GM12878 (cell line): Measurements from ENCODE around the gene FBLN7. TPM values are rescaled to one million over a fixed set of nuclear protein-coding genes. Genes with fewer than 3 reads are reported as not detected.

Source experiments
- ATAC-seq: fragments of 200-7000 bp; cut with Tn5 transposase; 3 replicates; pipeline ENCODE4 v1.9.1; 2020; ENCODE audit warnings: mild to moderate bottlenecking, moderate library complexity
- BruUV-seq: library from RNA; stranded (reverse); fragments of 400-500 nt; replicated peaks from 2 replicates; lab custom pipeline; 2021; lab: Mats Ljungman, UMichigan
- CTCF ChIA-PET: fragments of 300-600 bp; sonication (Branson Sonifier 250); formaldehyde crosslinking; extraction: SDS; loops from one replicate; lab custom pipeline; 2021; ENCODE audit warnings: inconsistent platforms; lab: Yijun Ruan, JAX
- POLR2A ChIA-PET: fragments of 350-600 bp; formaldehyde crosslinking; extraction: SDS; loops from one replicate; lab custom pipeline; 2021; ENCODE audit warnings: inconsistent platforms; lab: Charles Lee
- RAD21 ChIA-PET: fragments of 300-600 bp; sonication (Branson Sonifier 250); formaldehyde crosslinking; loops from one replicate; lab custom pipeline; 2023; ENCODE audit warnings: antibody characterized with exemption; ENCODE audit not compliant: unreplicated experiment; lab: Charles Lee
- SMC1A ChIA-PET: fragments of 300-600 bp; sonication (Branson Sonifier 250); formaldehyde crosslinking; loops from one replicate; lab custom pipeline; 2023; ENCODE audit not compliant: unreplicated experiment, uncharacterized antibody; lab: Charles Lee
- DNase-seq: peaks from one replicate; pipeline ENCODE4 v3.0.0-alpha.2; 2011; ENCODE audit warnings: low read depth, low spot score
- FAIRE-seq: peaks from 3 replicates; lab custom pipeline; 2011; peaks lifted over from hg19 to GRCh38; lab: Jason Lieb, UNC
- H2AFZ ChIP-seq: 2 replicates; pipeline ENCODE4 v1.6.0; 2011; ENCODE audit warnings: low read depth, low read length, control low read depth; ENCODE audit not compliant: control insufficient read depth
- H3K27ac ChIP-seq: 2 replicates; pipeline ENCODE4 v1.5.1; 2011; ENCODE audit warnings: control low read depth; ENCODE audit not compliant: control insufficient read depth, insufficient read depth
- H3K27me3 ChIP-seq, 2 experiments: replicated peaks in 1 of 2; 2 replicates each; pipeline versions ENCODE4 v1.6.0 to v1.6.1; 2011; ENCODE audit warnings: low read length in 1 of 2; ENCODE audit not compliant: control insufficient read depth in 2 of 2, insufficient read depth in 2 of 2
- H3K36me3 ChIP-seq, 2 experiments: 2 replicates each; pipeline ENCODE4 v1.5.1; 2011; ENCODE audit warnings: low read length in 1 of 2; ENCODE audit not compliant: control insufficient read depth in 2 of 2, insufficient read depth in 2 of 2
- H3K4me1 ChIP-seq: 2 replicates; pipeline ENCODE4 v1.6.1; 2011; ENCODE audit warnings: mild to moderate bottlenecking, low read length, moderate library complexity, mixed read lengths; ENCODE audit not compliant: control insufficient read depth, insufficient read depth
- H3K4me2 ChIP-seq: 2 replicates; pipeline ENCODE4 v1.6.0; 2011; ENCODE audit warnings: control low read depth; ENCODE audit not compliant: control insufficient read depth, insufficient read depth
- H3K4me3 ChIP-seq: fragments of 200-600 bp; sonication (generic); 2 replicates; pipeline ENCODE4 v1.5.1; 2016
- H3K79me2 ChIP-seq: 2 replicates; pipeline ENCODE4 v1.6.0; 2011; ENCODE audit warnings: low read length; ENCODE audit not compliant: control insufficient read depth, insufficient read depth
- H3K9ac ChIP-seq: 2 replicates; pipeline ENCODE4 v1.8.0; 2011; ENCODE audit warnings: low read length, control low read depth, mixed read lengths; ENCODE audit not compliant: control insufficient read depth, insufficient read depth
- H3K9me3 ChIP-seq: replicated peaks from 3 replicates; pipeline ENCODE4 v1.5.1; 2011; ENCODE audit warnings: mild to moderate bottlenecking, low read length; ENCODE audit not compliant: control insufficient read depth, insufficient read depth
- H4K20me1 ChIP-seq: 2 replicates; pipeline ENCODE4 v1.6.0; 2011; ENCODE audit not compliant: control insufficient read depth, insufficient read depth
- ATF2 ChIP-seq: IDR thresholded peaks from 2 replicates; pipeline ENCODE4 v1.6.1; 2012; ENCODE audit warnings: low read length, inconsistent platforms
- BCL11A ChIP-seq: IDR thresholded peaks from 2 replicates; pipeline ENCODE4 v1.6.1; 2011; ENCODE audit warnings: low read depth, low read length
- BHLHE40 ChIP-seq, 2 experiments: fragments of 450-650 bp in 1 of 2; IDR thresholded peaks; 2 replicates each; pipeline ENCODE4 v1.6.1; 2011 to 2017; ENCODE audit warnings: low read depth in 2 of 2, borderline replicate concordance in 1 of 2, improper control_type of control experiment in 1 of 2, low read length in 1 of 2, mild to moderate bottlenecking in 1 of 2
- CBFB ChIP-seq: IDR thresholded peaks from 2 replicates; pipeline ENCODE4 v1.6.1; 2016; ENCODE audit warnings: antibody characterized with exemption, low read depth
- GATAD2B ChIP-seq: fragments of 450-650 bp; conservative IDR thresholded peaks from 2 replicates; pipeline ENCODE4 v1.6.1; 2017; ENCODE audit warnings: low read depth, mild to moderate bottlenecking, moderate library complexity
- IKZF2 ChIP-seq, 2 experiments: fragments of 450-650 bp; IDR thresholded peaks; 2 replicates each; pipeline ENCODE4 v1.6.1; 2017; ENCODE audit warnings: mild to moderate bottlenecking in 2 of 2, moderate library complexity in 2 of 2
- IRF3 ChIP-seq: fragments of 450-650 bp; IDR thresholded peaks from 2 replicates; pipeline ENCODE4 v1.6.1; 2014; ENCODE audit warnings: mild to moderate bottlenecking
- LARP7 ChIP-seq: fragments of 450-650 bp; IDR thresholded peaks from 2 replicates; pipeline ENCODE4 v1.6.1; 2017; ENCODE audit warnings: mild to moderate bottlenecking
- PKNOX1 ChIP-seq: fragments of 450-650 bp; IDR thresholded peaks from 2 replicates; pipeline ENCODE4 v1.6.1; 2016; ENCODE audit warnings: mild to moderate bottlenecking
- RAD51 ChIP-seq: fragments of 450-650 bp; IDR thresholded peaks from 2 replicates; pipeline ENCODE4 v1.6.1; 2016; ENCODE audit warnings: moderate library complexity, mild to moderate bottlenecking, inconsistent platforms
- RBBP5 ChIP-seq: fragments of 200-600 bp; sonication (generic); conservative IDR thresholded peaks from 2 replicates; pipeline ENCODE4 v1.6.1; 2016
- WGBS: methylation state at CpG from one replicate; pipeline ENCODE4 v1.1.6; 2016; ENCODE audit warnings: low lambda C conversion rate; ENCODE audit not compliant: insufficient replicate concordance, insufficient coverage; ENCODE audit errors: missing lambda C conversion rate; 5-methylcytosine and 5-hydroxymethylcytosine counted together
- in situ Hi-C: fragments of 300-500 bp; cut with MboI; formaldehyde crosslinking; loops from 9 replicates; pipeline ENCODE4 v1.14.3; 2018; ENCODE audit warnings: mixed read lengths
- intact Hi-C: fragments of 100-400 bp; cut with micrococcal nuclease; formaldehyde crosslinking; loops from one replicate; pipeline ENCODE4 v1.14.2; 2022; ENCODE audit not compliant: unreplicated experiment
- polyA plus RNA-seq, 11 experiments: library from polyadenylated mRNA; depleted of rRNA in 4 of 11; unstranded in 6 of 11; stranded (reverse) in 5 of 11; fragments of >200 nt; fragmentation: Nextera tagmentation in 4 of 11; fragmentation: Illumina TruSeq in 1 of 11; extraction: Ambion mirVana in 4 of 11; extraction: Trizol in 1 of 11; gene quantifications; 1 replicate in 1 of 11; 2 replicates in 10 of 11; pipeline versions ENCODE4 v1.2.1 to v1.2.3, GENCODE V29; 2011 to 2016; ENCODE audit warnings: inconsistent platforms in 2 of 11, missing spikeins in 2 of 11, low read depth in 1 of 11
- total RNA-seq, 4 experiments: library from RNA; depleted of rRNA in 3 of 4; stranded (reverse); fragments of >200 nt in 3 of 4; fragmentation: Illumina TruSeq in 1 of 4; extraction: Trizol in 1 of 4; gene quantifications; 2 replicates each; pipeline versions ENCODE4 v1.2.1 to v1.2.3, GENCODE V29; 2013 to 2021
- TF ChIP-seq, protein P1 (sequence below): fragments of 450-650 bp; conservative IDR thresholded peaks from 2 replicates; pipeline ENCODE4 v1.6.1; 2017; ENCODE audit warnings: mild to moderate bottlenecking, moderate library complexity

FBLN7 gene
- total and polyA plus RNA-seq, 10 of the 15 experiments (the other 5 are each of a cell fraction or from before 2014, with no cell fraction given), result 0.01 to 0.10 (median 0.01) TPM; not detected in 7

DNA sequence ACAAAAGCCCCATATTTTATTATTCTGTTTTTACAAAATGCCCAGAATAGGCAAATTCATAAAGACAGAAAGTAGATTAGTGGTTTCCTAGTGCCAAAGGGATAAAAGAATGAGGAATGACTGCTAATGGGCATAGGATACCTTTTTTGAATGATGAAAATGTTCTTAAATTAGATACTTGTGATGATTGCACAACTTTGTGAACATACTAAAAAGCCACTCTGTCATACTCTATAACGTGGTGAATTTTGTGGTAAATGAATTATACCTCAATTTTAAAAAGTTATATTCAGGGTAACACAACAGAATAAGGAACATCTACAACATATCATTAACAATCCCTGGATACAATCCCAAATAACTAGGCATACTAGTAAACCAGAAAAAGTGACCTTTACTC lies 9.1 kb upstream of the FBLN7 start:
- WGBS, result 29% methylated on average over 1 of the region's 1 CpG
- POLR2A ChIA-PET, result no interaction called here
- DNase-seq, result no peak
- Histone ChIP-seq H3K27me3 (no peaks in the 10 kb centered on the region), H3K79me2 (no peaks in the 10 kb centered on the region), H4K20me1 (no peaks in the 10 kb centered on the region), H3K27ac (no peak overlapping the region), H2AFZ (no peak overlapping the region), H3K9ac (no peak overlapping the region), H3K4me1 (no peaks in the 10 kb centered on the region), H3K4me2 (no peak overlapping the region), H3K4me3 (no peak overlapping the region), H3K9me3 (no peaks in the 10 kb centered on the region; the same call in 2 of the 3 replicates), H3K36me3 (no peaks in the 10 kb centered on the region)
- no TSS peak for BruUV-seq
- intact Hi-C loops, result no loop called here
- FAIRE-seq, result no peak
- ATAC-seq, result no peak
- TF ChIP-seq IRF3 (no peak), RBBP5 (no peak), CBFB (no peak)
- CTCF ChIA-PET, result no interaction called here
- SMC1A ChIA-PET, result interaction anchor here (0.6 kb wide), 1 partner anchor 241 kb away, joined by 3 read pairs; no protein-coding TSS in a partner anchor
- RAD21 ChIA-PET, result no interaction called here
- in situ Hi-C loops, result no loop called here

DNA sequence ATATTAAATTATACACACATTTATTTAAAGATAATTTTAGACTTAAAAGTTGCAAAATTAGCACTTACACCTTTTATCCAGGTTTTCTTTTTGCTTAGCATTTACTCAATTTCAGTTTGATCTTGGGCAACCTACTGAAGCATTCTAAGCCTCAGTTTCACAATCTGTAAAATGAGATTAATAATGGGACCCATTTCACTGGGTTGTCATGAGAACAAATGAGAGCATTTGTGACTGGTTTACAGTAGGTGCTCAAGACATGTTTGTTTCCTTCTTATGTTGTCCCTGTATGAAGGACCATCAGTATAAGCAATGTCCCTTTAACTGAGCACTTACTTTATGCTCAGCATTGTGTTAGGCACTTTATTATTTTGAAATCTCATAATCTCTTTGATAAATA lies 4.8 kb upstream of the FBLN7 start:
- Histone ChIP-seq H3K9me3 (no peaks in the 10 kb centered on the region; the same call in 2 of the 3 replicates), H3K27ac (no peak overlapping the region), H4K20me1 (no peaks in the 10 kb centered on the region), H3K4me3 (no peak overlapping the region), H3K4me2 (no peak overlapping the region), H3K36me3 (no peaks in the 10 kb centered on the region), H3K9ac (no peak overlapping the region), H2AFZ (no peak overlapping the region), H3K27me3 (peaks cover 1 to 8% of the 10 kb centered on the region in 2 experiments; a peak in 2 of 4 replicates), H3K79me2 (no peaks in the 10 kb centered on the region), H3K4me1 (no peaks in the 10 kb centered on the region)
- SMC1A ChIA-PET, result no interaction called here
- BruUV-seq, result no TSS peak
- FAIRE-seq (no peak), DNase-seq (no peak), ATAC-seq (no peak)
- in situ Hi-C loops (no loop called here), intact Hi-C loops (no loop called here)
- CTCF ChIA-PET, result interaction anchor here (0.6 to 1.0 kb wide), 2 partner anchors 12 to 64 kb away, joined by 3 to 4 read pairs; no protein-coding TSS in a partner anchor
- POLR2A ChIA-PET, result no interaction called here
- RAD21 ChIA-PET, result no interaction called here
- TF ChIP-seq GATAD2B (no peak), PKNOX1 (no peak), IKZF2 (IDR thresholded peaks at IDR 0.05) (no peak), ATF2 (no peak), BHLHE40 (IDR thresholded peaks at IDR 0.05; ENCODE audit: borderline replicate concordance in 1 of 2, low read depth in 2 of 2, low read length in 1 of 2) (no peak), BCL11A (no peak), LARP7 (no peak), RAD51 (no peak)
- TF ChIP-seq, protein P1, sequence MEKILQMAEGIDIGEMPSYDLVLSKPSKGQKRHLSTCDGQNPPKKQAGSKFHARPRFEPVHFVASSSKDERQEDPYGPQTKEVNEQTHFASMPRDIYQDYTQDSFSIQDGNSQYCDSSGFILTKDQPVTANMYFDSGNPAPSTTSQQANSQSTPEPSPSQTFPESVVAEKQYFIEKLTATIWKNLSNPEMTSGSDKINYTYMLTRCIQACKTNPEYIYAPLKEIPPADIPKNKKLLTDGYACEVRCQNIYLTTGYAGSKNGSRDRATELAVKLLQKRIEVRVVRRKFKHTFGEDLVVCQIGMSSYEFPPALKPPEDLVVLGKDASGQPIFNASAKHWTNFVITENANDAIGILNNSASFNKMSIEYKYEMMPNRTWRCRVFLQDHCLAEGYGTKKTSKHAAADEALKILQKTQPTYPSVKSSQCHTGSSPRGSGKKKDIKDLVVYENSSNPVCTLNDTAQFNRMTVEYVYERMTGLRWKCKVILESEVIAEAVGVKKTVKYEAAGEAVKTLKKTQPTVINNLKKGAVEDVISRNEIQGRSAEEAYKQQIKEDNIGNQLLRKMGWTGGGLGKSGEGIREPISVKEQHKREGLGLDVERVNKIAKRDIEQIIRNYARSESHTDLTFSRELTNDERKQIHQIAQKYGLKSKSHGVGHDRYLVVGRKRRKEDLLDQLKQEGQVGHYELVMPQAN, result no peak
